ENCODE results near the gene KCNH4.

The KCNH4 gene

GRCh38 chr17:42178817-42179216 lies 2.1 kb downstream of the KCNH4 start:
- Mint-ChIP-seq H3K4me3 (peak overlapping the region in 1 of 2 donors; percentile 1), H3K36me3 (peaks cover 23 to 30% of the 10 kb centered on the region in 2 donors), H3K4me1 (peaks cover 50 to 65% of the 10 kb centered on the region in 2 donors), H3K9me3 (no peaks in the 10 kb centered on the region), H3K27ac (peak overlapping the region; percentile 59), H3K27me3 (peaks cover 12 to 15% of the 10 kb centered on the region in 2 donors)
- ATAC-seq (replicated peaks) = peak; percentile 58 to 64
- DNase-seq = peak; percentile 42

GRCh38 chr17:42177684-42178083 lies 3.3 kb downstream of the KCNH4 start:
- Mint-ChIP-seq H3K9me3 (no peaks in the 10 kb centered on the region), H3K36me3 (peaks cover 23 to 28% of the 10 kb centered on the region in 2 donors), H3K4me3 (no peak overlapping the region), H3K27ac (peak overlapping the region; percentile 43), H3K27me3 (peaks cover 12 to 15% of the 10 kb centered on the region in 2 donors), H3K4me1 (peaks cover 39 to 54% of the 10 kb centered on the region in 2 donors)
- no peak for ATAC-seq (replicated peaks)
- no peak for DNase-seq

GRCh38 chr17:42174126-42174783 lies 6.7 kb downstream of the KCNH4 start:
- H3K4me3 Mint-ChIP-seq = no peak overlapping the region
- peaks cover 30 to 41% of the 10 kb centered on the region in 2 donors for H3K36me3 Mint-ChIP-seq
- no peak for ATAC-seq (replicated peaks)
- H3K27me3 Mint-ChIP-seq = peaks cover 12 to 15% of the 10 kb centered on the region in 2 donors
- no peak overlapping the region for H3K27ac Mint-ChIP-seq
- H3K9me3 Mint-ChIP-seq = no peaks in the 10 kb centered on the region
- DNase-seq = no peak
- H3K4me1 Mint-ChIP-seq = peaks cover 14 to 21% of the 10 kb centered on the region in 2 donors

GRCh38 chr17:42171831-42172230 lies 9.1 kb downstream of the KCNH4 start:
- Mint-ChIP-seq H3K4me3 (no peak overlapping the region), H3K9me3 (no peaks in the 10 kb centered on the region), H3K27me3 (peaks cover 9 to 15% of the 10 kb centered on the region in 2 donors), H3K4me1 (peaks cover 7 to 10% of the 10 kb centered on the region in 2 donors), H3K36me3 (peaks cover 27 to 36% of the 10 kb centered on the region in 2 donors), H3K27ac (no peak overlapping the region)
- DNase-seq (no peak), ATAC-seq (replicated peaks) (no peak)

DNA sequence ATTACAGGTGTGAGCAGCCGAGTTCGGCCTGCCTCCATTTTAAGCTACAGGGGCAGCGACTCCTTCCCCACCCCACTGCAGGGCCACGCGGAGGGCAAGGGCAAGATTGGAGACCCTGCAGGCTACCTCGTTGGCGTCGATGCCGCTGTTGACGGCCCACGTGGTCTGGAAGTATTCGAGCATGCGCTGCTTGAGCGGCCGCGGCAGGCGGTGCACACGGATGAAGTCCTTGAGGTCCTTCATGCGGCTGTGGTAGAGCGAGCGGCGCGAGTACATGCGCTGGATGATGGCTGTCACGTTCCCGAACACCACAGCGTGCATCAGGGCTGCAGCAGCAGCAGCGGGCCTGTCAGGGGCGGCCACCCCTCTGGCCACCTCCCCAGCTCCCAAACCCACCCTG lies 11.6 kb downstream of the KCNH4 start:
- Mint-ChIP-seq H3K27ac (no peak overlapping the region), H3K36me3 (peaks cover 20 to 26% of the 10 kb centered on the region in 2 donors), H3K9me3 (no peaks in the 10 kb centered on the region), H3K27me3 (no peaks in the 10 kb centered on the region), H3K4me1 (peaks cover 7 to 12% of the 10 kb centered on the region in 2 donors), H3K4me3 (no peak overlapping the region)
- ATAC-seq (replicated peaks) = no peak
- DNase-seq = no peak

DNA sequence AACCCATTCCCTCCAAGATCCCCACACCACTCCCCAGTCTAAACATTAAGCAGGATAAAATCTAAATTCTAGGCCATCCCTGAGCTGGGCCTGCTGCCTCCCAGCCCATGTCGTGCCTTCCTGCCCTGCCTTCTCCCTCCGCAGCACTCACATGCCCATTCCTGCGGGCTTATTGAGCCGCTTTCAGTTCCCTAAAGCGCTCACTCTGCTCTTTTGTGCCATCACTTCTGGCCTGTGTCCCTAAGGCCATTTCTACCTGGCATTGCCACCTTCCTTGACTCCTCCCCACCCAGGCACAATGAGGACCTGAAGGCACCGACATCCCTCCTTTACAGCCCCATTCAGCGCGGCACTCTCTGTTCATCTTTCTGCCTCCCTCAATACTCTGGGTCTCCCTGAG lies 13.1 kb downstream of the KCNH4 start:
- Mint-ChIP-seq H3K27me3 (no peaks in the 10 kb centered on the region), H3K9me3 (no peaks in the 10 kb centered on the region), H3K4me3 (no peak overlapping the region), H3K4me1 (peaks cover 9 to 12% of the 10 kb centered on the region in 2 donors), H3K36me3 (peaks cover 17 to 22% of the 10 kb centered on the region in 2 donors), H3K27ac (no peak overlapping the region)
- ATAC-seq (replicated peaks) = no peak
- no peak for DNase-seq

DNA sequence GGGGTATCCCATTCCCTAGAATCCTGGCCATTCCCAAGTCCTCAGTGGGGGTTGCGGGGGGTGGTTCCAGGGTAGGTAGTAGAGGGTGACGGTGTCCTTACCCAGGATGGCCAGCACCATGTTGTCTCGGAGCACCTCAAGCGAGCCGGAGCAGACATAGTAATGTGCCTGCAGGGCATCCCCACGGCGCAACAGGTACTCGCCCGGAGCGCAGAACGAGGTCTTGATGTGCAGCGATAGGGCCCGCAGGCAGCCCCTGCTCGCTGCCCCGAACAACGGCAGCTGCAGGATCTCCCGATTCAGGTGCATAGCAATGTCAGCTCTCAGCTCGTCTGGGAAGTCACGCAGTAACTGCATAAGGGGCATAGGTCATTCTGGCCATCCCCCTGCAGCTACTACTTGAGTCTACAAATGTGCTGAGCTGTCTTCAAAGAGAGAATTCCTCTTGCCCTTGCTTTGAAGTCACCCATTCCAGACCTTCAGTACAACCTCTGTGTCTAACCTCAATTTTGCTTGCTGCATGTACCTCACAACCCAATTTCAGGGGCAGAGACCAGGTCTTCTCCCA lies 14.7 kb downstream of the KCNH4 start:
- H3K27ac Mint-ChIP-seq = no peak overlapping the region
- no peaks in the 10 kb centered on the region for H3K27me3 Mint-ChIP-seq
- H3K4me3 Mint-ChIP-seq = no peak overlapping the region
- peaks cover 16 to 17% of the 10 kb centered on the region in 2 donors for H3K36me3 Mint-ChIP-seq
- H3K9me3 Mint-ChIP-seq = no peaks in the 10 kb centered on the region
- no peak for ATAC-seq (replicated peaks)
- no peak for DNase-seq
- H3K4me1 Mint-ChIP-seq = peaks cover 14 to 18% of the 10 kb centered on the region in 2 donors

DNA sequence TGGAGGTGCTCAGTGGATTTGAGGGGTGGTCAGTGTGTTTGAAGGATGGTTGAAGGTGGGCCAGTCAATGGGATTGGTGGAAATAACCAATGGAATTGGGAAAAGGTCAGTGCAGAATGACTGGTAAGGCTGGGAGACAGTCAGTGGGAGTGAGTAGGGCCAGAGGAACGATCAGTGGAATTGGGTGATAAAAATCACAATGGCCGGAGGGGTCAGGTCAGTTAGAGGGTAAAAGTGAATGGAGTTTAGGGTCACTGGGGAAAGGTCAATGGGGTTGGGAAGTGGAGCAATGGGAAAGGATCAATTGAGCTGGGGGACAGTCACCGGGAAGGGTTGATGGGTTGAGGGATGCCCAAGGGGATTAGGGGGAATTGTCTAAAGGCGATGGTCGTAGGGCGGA lies 15.2 kb downstream of the KCNH4 start:
- no peak overlapping the region for H3K4me3 Mint-ChIP-seq

DNA sequence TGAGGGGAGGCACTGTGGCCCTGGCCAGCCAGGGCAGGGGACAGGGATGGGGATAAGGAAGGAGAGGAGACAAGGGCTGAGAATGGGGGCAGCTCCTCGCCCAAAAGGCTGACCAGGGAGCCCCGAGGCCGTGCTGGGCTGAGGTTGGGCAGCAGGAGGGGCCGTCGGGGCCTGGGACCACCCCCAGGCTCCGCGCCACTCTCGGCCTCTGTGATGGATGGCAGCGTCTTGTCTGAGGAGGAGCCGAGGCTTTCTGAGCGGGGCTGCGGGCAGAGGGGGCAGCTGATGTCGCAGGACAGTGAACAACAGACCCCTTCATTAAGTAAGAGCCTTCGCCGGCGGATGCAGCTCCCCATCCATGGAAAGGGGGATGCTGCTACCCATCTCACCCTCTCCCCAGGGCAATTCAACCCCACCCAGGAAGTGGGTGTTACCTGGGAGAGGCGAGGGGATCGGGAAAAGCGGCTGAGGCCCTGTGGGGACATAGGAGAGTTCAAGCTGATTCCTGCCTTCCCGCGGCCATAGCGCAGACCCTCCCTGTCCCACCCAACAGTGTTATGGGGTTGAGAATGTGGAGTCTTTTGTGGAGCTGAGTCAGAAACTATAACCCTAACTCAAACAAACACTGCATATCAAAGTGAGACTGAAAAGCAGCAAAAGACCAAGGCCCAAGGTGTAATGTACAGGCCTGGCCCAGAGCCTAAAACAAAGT lies 17.1 kb downstream of the KCNH4 start:
- no peaks in the 10 kb centered on the region for H3K9me3 Mint-ChIP-seq
- no peak overlapping the region for H3K4me3 Mint-ChIP-seq
- no peaks in the 10 kb centered on the region for H3K27me3 Mint-ChIP-seq
- peaks cover 5 to 8% of the 10 kb centered on the region in 2 donors for H3K36me3 Mint-ChIP-seq
- ATAC-seq (replicated peaks) (no peak), DNase-seq (no peak)
- peak overlapping the region; percentile 26 for H3K27ac Mint-ChIP-seq
- peaks cover 16 to 21% of the 10 kb centered on the region in 2 donors for H3K4me1 Mint-ChIP-seq

More for the DNA sequence above, 15.2 kb downstream of the KCNH4 start:
- Mint-ChIP-seq H3K9me3 (no peaks in the 10 kb centered on the region), H3K4me1 (peaks cover 16 to 21% of the 10 kb centered on the region in 2 donors), H3K27me3 (no peaks in the 10 kb centered on the region), H3K27ac (no peak overlapping the region), H3K36me3 (peaks cover 12% of the 10 kb centered on the region in 2 donors)
- DNase-seq (no peak), ATAC-seq (replicated peaks) (no peak)

DNA sequence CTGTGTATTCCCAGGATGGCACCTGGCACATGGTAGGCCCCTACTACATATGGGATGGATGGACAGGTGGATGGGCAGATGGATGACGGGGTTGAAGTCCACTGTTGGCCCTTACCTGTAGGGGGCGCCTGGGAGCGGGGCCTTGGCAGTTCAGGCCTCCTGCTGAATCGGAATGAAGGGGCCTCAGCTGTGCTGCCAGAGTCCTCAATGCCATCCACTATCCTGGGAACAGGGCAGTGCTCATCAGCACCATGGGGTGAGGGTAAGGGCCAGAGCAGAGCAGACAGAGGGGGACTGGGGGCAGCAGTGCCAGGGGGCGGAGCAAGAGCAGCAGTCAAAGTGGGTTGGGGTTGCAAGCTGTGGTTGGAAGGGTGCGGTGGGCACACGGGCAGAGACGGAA lies 17.8 kb downstream of the KCNH4 start:
- peak overlapping the region; percentile 15 for H3K27ac Mint-ChIP-seq
- ATAC-seq (replicated peaks) (no peak), DNase-seq (no peak)
- peaks cover 5 to 8% of the 10 kb centered on the region in 2 donors for H3K36me3 Mint-ChIP-seq
- no peaks in the 10 kb centered on the region for H3K9me3 Mint-ChIP-seq
- H3K27me3 Mint-ChIP-seq = no peaks in the 10 kb centered on the region
- peaks cover 16 to 21% of the 10 kb centered on the region in 2 donors for H3K4me1 Mint-ChIP-seq
- H3K4me3 Mint-ChIP-seq = no peak overlapping the region

- no peaks in the 10 kb centered on the region for H3K9me3 Mint-ChIP-seq
- H3K36me3 Mint-ChIP-seq = peaks cover 1 to 4% of the 10 kb centered on the region in 2 donors
- DNase-seq = no peak
- H3K4me3 Mint-ChIP-seq = no peak overlapping the region
- ATAC-seq (replicated peaks) = no peak
- H3K27ac Mint-ChIP-seq = no peak overlapping the region
- H3K27me3 Mint-ChIP-seq = no peaks in the 10 kb centered on the region
- peaks cover 16 to 17% of the 10 kb centered on the region in 2 donors for H3K4me1 Mint-ChIP-seq
Measured at GRCh38 chr17:42160531-42160910, 20.4 kb downstream of the KCNH4 start.

DNA sequence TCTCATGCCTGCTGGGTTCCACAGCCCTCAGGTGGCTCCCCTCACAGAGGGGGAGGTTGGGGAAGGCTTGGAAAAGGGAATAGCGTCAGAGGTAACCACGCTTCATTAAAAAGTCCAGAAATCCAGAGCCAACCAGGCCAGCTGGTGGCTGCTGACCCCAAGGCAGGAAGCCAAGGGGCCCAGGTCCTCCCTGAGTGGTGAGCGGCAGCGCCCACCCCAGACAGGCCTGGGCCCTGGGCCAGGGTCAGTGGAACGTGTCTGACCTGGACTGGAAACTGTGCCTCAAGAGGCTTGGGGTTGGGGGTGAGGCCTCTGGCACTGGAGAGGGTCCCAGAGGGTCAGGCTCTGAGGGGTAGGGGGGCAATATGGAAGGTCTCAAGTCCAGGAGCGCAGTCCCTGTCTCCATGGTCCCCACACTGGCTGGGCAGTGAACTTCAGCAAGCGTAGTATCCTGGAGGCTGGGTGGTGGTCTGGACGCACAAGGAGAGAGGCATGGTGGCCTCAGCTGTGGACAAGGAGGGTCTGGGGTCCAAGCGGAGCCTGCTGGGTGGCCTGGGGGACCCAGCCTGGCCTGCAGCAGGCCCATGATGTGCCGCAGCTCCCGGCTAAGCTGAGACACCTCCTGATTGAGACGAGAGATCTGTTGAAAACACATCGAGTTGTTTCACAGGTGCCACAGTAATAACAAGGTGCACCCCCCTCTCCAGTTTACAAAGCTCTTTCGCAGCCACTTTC lies 21.0 kb downstream of the KCNH4 start:
- ATAC-seq (replicated peaks) = no peak
- H3K4me1 Mint-ChIP-seq = peaks cover 19 to 22% of the 10 kb centered on the region in 2 donors
- no peak overlapping the region for H3K4me3 Mint-ChIP-seq
- H3K27ac Mint-ChIP-seq = no peak overlapping the region
- no peaks in the 10 kb centered on the region for H3K9me3 Mint-ChIP-seq
- H3K27me3 Mint-ChIP-seq = no peaks in the 10 kb centered on the region
- H3K36me3 Mint-ChIP-seq = peaks cover 0 to 3% of the 10 kb centered on the region in 2 donors
- no peak for DNase-seq

GRCh38 chr17:42155614-42156045 lies 25.3 kb downstream of the KCNH4 start:
- DNase-seq (no peak), ATAC-seq (replicated peaks) (no peak)
- H3K27me3 Mint-ChIP-seq = no peaks in the 10 kb centered on the region
- peak overlapping the region; percentile 93 to 98 for H3K4me3 Mint-ChIP-seq
- peak overlapping the region; percentile 97 for H3K27ac Mint-ChIP-seq
- peaks cover 15 to 18% of the 10 kb centered on the region in 2 donors for H3K36me3 Mint-ChIP-seq
- peaks cover 31 to 49% of the 10 kb centered on the region in 2 donors for H3K4me1 Mint-ChIP-seq
- no peaks in the 10 kb centered on the region for H3K9me3 Mint-ChIP-seq

Data from stimulated activated naive B cell treated with anti-CD40 and anti-IgM and Interleukin-4, amounts not matched to agents 10 μg/mL and 1 μg/mL and 100 μg/mL, for 72 hours (primary cell).